GM13976 (cell line): ENCODE measurements around the gene ATP5F1A.

Source experiments
- DNase-seq: peaks from one replicate; pipeline ENCODE4 v3.0.0; 2012; ENCODE audit warnings: low spot score
- CTCF ChIP-seq: IDR thresholded peaks from 2 replicates; pipeline ENCODE4 v1.5.1; 2012; ENCODE audit warnings: borderline replicate concordance, mild to moderate bottlenecking; ENCODE audit not compliant: insufficient read depth; ENCODE audit errors: extremely low read depth, missing control alignments, control extremely low read depth
- in situ Hi-C: fragments of 300-500 bp; cut with MboI; formaldehyde crosslinking; loops from one replicate; pipeline ENCODE4 v1.12.0; 2022; ENCODE audit warnings: low sequenced_read_pairs, mixed read lengths, inconsistent platforms; ENCODE audit not compliant: unreplicated experiment

ATP5F1A gene

DNA sequence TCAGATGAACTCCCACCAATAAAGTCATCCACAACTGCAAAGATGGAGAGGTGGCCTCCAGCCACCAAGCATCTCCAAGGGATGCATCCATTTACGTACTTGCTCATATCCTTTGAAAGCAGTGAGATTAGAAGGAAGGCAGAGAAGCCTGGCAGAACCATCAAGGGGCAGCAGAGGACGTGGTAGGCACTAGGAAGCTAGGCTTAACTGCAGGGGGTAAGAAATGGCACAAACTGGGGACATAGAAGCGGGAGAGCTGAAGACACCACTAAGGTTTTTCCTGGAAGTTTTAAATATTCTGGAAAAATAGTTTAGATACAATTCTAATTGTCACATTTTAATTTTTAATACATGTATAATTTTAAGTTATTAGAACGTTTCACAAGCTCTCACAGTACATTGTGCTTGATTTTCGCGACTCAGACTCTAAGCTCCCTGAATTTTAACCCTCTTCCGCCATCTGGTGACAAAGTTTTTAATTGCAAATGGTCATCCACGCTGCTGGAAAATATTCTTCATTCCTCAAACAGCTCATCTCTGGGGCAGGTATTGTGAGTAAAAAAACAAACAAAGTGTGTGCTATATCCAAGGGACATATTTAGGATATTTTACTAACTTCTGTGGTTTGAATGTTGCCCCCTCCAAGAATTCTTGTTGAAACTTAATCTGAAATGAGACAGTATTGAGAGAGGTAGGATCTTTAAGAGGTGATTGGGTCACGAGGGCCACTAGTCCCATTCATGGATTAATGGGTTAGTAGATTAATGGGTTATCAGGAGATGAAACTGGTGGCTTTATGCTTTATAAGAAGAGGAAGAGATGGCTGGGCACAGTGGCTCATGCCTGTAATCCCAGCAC, 24.4 kb downstream of the ATP5F1A start:
- peak; percentile 66 for DNase-seq
- TF ChIP-seq CTCF, result peak; percentile 55
- in situ Hi-C loops, result loop anchor here (10.0 kb wide), 1 partner anchor 399 kb away; no protein-coding TSS in a partner anchor

GRCh38 chr18:46072959-46073358, 25.1 kb downstream of the ATP5F1A start:
- DNase-seq, result no peak
- TF ChIP-seq CTCF, result no peak
- in situ Hi-C loops, result loop anchor here (10.0 kb wide), 1 partner anchor 398 kb away; no protein-coding TSS in a partner anchor

DNA sequence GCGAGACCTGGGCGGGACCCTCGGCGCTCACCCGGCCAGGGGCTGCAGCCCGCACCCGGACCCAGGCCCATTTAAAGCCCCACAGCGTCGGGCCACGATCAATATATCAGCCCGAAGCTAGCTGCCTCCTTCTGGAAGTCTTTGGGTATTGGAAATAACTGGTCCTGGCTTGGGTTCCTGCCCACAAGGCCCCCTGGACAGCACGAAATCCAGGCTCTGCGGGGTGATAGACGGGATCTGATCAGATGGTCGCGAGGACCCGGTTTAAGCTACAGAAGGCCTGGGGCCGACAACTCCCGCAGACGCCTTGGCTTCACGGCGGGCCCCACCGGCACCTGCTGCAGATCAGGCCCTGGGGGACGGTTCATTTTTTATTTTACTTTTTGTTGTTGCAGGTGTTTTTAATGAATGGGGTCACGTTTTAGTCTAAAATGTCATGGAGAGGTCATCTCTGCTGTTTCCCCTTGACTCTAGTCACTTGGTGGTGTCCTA, 25.7 kb downstream of the ATP5F1A start:
- no peak for DNase-seq
- in situ Hi-C loops, result loop anchor here (10.0 kb wide), 1 partner anchor 398 kb away; no protein-coding TSS in a partner anchor
- no peak for TF ChIP-seq CTCF

- no peak for TF ChIP-seq CTCF
- in situ Hi-C loops, result loop anchor here (10.0 kb wide), 1 partner anchor 397 kb away; no protein-coding TSS in a partner anchor
- peak; percentile 76 for DNase-seq
Observed at GRCh38 chr18:46071653-46072375, 26.3 kb downstream of the ATP5F1A start, which contains the start of gene PSTPIP2. PSTPIP2 (minus strand) TSS chr18:46072260; CDS start chr18:46072188, 72 bp downstream.

- no peak for TF ChIP-seq CTCF
- DNase-seq, result no peak
- in situ Hi-C loops, result loop anchor here (10.0 kb wide), 1 partner anchor 396 kb away; no protein-coding TSS in a partner anchor
Observed at GRCh38 chr18:46070815-46071652, 27.1 kb downstream of the ATP5F1A start.
